HEK293T (cell line): ENCODE results near the gene ITGB1.
"Not testable (repeated sequence)": the region's sequence is repeated elsewhere in the genome, so short reads cannot be mapped to it uniquely, and the experiment has no call there.

Source experiments
- CTCF ChIA-PET: fragments of 350-600 bp; formaldehyde crosslinking; extraction: SDS; loops from one replicate; lab custom pipeline; 2021; ENCODE audit warnings: antibody characterized with exemption, inconsistent platforms; lab: Yijun Ruan, JAX
- POLR2A ChIA-PET: fragments of 350-600 bp; formaldehyde crosslinking; extraction: SDS; loops from one replicate; lab custom pipeline; 2020; ENCODE audit warnings: antibody characterized with exemption, inconsistent platforms; lab: Yijun Ruan, JAX
- DNase-seq: peaks from one replicate; pipeline ENCODE4 v3.0.0; 2012; ENCODE audit warnings: mixed read lengths; ENCODE audit errors: extremely low spot score
- ARNT ChIP-seq: fragments of 450-650 bp; IDR thresholded peaks from 2 replicates; pipeline ENCODE4 v1.6.1; 2017; ENCODE audit warnings: mild to moderate bottlenecking
- BHLHE40 ChIP-seq: fragments of 450-650 bp; IDR thresholded peaks from 2 replicates; pipeline ENCODE4 v1.6.1; 2016; ENCODE audit warnings: mild to moderate bottlenecking, moderate library complexity, borderline replicate concordance
- CTBP1 ChIP-seq: fragments of 450-650 bp; IDR thresholded peaks from 2 replicates; pipeline ENCODE4 v1.6.1; 2016; ENCODE audit warnings: borderline replicate concordance
- ELF4 ChIP-seq: fragments of 450-650 bp; IDR thresholded peaks from 2 replicates; pipeline ENCODE4 v1.6.1; 2017; ENCODE audit warnings: antibody characterized with exemption
- FOXA1 ChIP-seq: fragments of 450-650 bp; IDR thresholded peaks from 2 replicates; pipeline ENCODE4 v1.6.1; 2016; ENCODE audit warnings: mild to moderate bottlenecking
- FOXK2 ChIP-seq: fragments of 450-650 bp; IDR thresholded peaks from 2 replicates; pipeline ENCODE4 v1.6.1; 2016; ENCODE audit warnings: mild to moderate bottlenecking
- FOXM1 ChIP-seq: fragments of 450-650 bp; IDR thresholded peaks from 2 replicates; pipeline ENCODE4 v1.6.1; 2017; ENCODE audit warnings: mild to moderate bottlenecking, borderline replicate concordance
- HDGF ChIP-seq: fragments of 450-650 bp; IDR thresholded peaks from 2 replicates; pipeline ENCODE4 v1.6.1; 2017; ENCODE audit warnings: antibody characterized with exemption, borderline replicate concordance
- L3MBTL2 ChIP-seq: fragments of 450-650 bp; conservative IDR thresholded peaks from 2 replicates; pipeline ENCODE4 v1.6.1; 2016; ENCODE audit warnings: mild to moderate bottlenecking
- LEF1 ChIP-seq: fragments of 450-650 bp; IDR thresholded peaks from 2 replicates; pipeline ENCODE4 v1.6.1; 2017; ENCODE audit warnings: mild to moderate bottlenecking, borderline replicate concordance
- NFRKB ChIP-seq: fragments of 450-650 bp; IDR thresholded peaks from 2 replicates; pipeline ENCODE4 v1.6.1; 2016; ENCODE audit warnings: mild to moderate bottlenecking, moderate library complexity
- SP1 ChIP-seq: fragments of 450-650 bp; IDR thresholded peaks from 2 replicates; pipeline ENCODE4 v1.6.1; 2017
- SUZ12 ChIP-seq: fragments of 450-650 bp; IDR thresholded peaks from 2 replicates; pipeline ENCODE4 v1.6.1; 2016; ENCODE audit warnings: mild to moderate bottlenecking
- TARDBP ChIP-seq: fragments of 450-650 bp; IDR thresholded peaks from 2 replicates; pipeline ENCODE4 v1.6.1; 2016
- ZNF384 ChIP-seq: fragments of 450-650 bp; IDR thresholded peaks from 2 replicates; pipeline ENCODE4 v1.6.1; 2016
- TF ChIP-seq, protein P1 (sequence below): fragments of 450-650 bp; IDR thresholded peaks from 2 replicates; pipeline ENCODE4 v1.6.1; 2016

ITGB1 gene

DNA sequence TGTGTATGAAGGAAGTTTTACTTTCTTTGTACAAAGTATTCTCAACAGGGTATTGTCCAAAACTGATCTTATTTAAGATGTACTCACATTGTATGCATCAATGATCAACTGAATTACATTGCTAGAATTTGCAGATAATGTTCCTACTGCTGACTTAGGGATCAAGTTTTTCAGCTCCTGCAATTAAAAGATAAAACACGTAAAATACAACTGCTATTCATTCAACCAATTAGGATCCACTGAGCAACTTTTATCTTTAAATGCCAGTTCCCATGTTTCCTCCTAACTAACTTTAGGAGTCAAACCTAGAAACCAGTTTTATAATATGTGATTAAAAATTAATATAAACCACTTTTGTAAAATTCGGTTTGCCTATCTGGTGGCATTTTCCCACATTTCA is 35.9 kb downstream of the ITGB1 start:
- ChIA-PET POLR2A (no interaction called here), CTCF (no interaction called here)
- TF ChIP-seq ZNF384 = no peak
- TF ChIP-seq L3MBTL2 = no peak
- no peak for TF ChIP-seq LEF1
- no peak for TF ChIP-seq FOXA1
- TF ChIP-seq ARNT = no peak
- TF ChIP-seq SUZ12 = no peak
- DNase-seq = no peak

DNA sequence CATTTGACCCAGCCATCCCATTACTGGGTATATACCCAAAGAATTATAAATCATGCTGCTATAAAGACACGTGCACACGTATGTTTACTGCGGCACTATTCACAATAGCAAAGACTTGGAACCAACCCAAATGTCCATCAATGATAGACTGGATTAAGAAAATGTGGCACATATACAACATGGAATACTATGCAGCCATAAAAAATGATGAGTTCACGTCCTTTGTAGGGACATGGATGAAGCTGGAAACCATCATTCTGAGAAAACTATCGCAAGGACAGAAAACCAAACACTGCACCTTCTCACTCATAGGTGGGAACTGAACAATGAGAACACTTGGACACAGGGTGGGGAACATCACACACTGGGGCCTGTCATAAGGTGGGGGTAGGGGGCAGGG is 40.2 kb downstream of the ITGB1 start:
- DNase-seq, CTCF ChIA-PET: not testable (repeated sequence)

DNA sequence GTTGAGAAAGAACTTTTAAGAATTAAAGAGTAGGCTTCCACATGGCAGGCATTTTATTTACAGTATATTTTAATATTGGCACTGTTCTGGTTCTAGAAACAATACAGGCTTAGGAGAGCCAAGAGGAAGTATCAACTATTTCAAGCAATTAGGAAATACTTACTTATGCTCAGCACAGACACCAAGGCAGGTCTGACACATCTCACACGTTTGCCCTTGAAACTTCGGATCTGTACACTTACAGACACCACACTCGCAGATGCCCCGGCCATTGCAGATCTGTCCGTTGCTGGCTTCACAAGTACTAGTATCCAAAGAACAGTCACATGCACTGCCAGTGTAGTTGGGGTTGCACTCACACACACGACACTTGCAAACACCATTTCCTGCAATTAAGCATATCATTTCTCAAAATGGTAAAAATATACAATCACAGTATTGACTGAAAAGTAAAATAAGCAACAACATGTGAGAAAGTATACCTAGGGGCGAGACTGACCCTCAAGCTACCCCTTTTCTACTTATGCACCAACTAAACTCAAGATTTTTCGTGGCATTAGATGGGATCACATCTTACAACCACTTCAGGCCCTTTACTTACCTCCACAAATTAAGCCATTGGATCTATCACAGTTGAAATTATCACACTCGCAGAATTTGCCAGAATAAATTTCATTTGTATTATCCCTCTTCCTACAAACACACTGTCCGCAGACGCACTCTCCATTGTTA is 46.6 kb downstream of the ITGB1 start:
- POLR2A ChIA-PET = no interaction called here
- CTCF ChIA-PET = no interaction called here
- TF ChIP-seq FOXK2 (no peak), SP1 (no peak), FOXM1 (no peak), NFRKB (no peak), ELF4 (no peak), L3MBTL2 (no peak), CTBP1 (no peak), SUZ12 (no peak), BHLHE40 (no peak)
- TF ChIP-seq, protein P1, sequence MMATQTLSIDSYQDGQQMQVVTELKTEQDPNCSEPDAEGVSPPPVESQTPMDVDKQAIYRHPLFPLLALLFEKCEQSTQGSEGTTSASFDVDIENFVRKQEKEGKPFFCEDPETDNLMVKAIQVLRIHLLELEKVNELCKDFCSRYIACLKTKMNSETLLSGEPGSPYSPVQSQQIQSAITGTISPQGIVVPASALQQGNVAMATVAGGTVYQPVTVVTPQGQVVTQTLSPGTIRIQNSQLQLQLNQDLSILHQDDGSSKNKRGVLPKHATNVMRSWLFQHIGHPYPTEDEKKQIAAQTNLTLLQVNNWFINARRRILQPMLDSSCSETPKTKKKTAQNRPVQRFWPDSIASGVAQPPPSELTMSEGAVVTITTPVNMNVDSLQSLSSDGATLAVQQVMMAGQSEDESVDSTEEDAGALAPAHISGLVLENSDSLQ = no peak
- DNase-seq = no peak

More for the DNA sequence above, 40.2 kb downstream of the ITGB1 start:
- POLR2A ChIA-PET = not testable (repeated sequence)

DNA sequence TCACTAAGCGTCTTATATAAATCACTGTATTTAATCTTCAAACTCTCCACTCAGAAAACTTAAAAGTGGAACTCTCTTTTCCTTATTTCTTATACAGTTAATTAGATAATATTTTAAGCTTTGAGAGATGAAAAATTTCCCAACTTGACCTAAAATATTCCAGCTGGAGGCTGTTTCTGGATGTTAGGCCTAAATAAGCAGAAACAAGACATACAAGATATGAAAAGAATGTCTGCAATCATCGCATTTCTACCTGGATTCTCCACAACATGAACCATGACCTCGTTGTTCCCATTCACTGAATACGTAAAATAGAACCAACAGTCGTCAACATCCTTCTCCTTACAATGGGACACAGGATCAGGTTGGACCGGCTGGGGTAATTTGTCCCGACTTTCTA is 48.1 kb downstream of the ITGB1 start:
- CTCF ChIA-PET, DNase-seq, POLR2A ChIA-PET: not testable (repeated sequence)

DNA sequence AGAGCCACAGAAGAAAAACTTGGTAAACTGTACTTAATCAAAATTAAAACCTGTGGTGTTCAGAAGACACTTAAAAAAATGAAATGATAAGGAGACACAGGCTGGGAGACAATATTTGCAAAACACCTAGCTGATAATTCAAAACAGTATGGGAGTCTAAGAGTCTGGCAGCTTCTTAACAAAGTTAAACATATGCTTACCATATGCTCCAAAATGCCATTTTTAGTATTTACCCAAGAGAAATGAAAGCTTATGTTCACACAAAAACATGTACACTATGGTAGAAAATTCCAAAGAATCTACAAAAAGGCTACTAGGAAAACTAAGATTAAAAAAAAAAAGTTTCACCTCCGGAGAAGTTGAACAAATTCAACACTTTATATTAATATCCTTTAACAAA is 48.6 kb downstream of the ITGB1 start:
- DNase-seq = no peak
- CTCF ChIA-PET = no interaction called here
- TF ChIP-seq HDGF (no peak), FOXK2 (no peak), BHLHE40 (no peak), ARNT (no peak), NFRKB (no peak), CTBP1 (no peak), FOXA1 (no peak), L3MBTL2 (no peak), SP1 (no peak), ELF4 (no peak), FOXM1 (no peak), TARDBP (no peak), LEF1 (no peak), SUZ12 (no peak), ZNF384 (no peak)
- TF ChIP-seq, protein P1 = no peak
- POLR2A ChIA-PET = no interaction called here

DNA sequence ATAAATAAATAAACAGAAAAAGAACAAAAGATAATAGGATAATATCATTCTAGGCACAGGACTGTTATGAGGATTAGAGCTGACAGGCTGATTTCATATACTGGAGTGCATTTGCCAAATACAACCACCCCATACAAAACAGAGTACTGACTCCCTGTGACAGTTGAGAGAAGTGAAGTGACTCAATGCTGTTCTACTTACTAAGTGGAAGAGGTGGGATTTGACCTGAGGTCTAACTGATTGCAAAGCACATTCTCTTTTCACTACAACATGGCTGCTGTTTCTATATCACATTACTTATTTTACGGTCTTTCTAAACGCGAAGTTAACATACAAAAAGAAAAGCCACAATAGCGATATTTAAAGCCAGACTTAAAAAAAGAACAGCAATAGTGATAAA is 51.4 kb downstream of the ITGB1 start:
- DNase-seq = no peak
- TF ChIP-seq ARNT (no peak), BHLHE40 (no peak), CTBP1 (no peak), SUZ12 (no peak), FOXM1 (no peak), SP1 (no peak), NFRKB (no peak), ELF4 (no peak), HDGF (no peak), FOXA1 (no peak)
- TF ChIP-seq, protein P1 = no peak
- CTCF ChIA-PET = no interaction called here
- POLR2A ChIA-PET = interaction anchor here (0.6 kb wide), 1 partner anchor 53 kb away, joined by 3 read pairs; no protein-coding TSS in a partner anchor

DNA sequence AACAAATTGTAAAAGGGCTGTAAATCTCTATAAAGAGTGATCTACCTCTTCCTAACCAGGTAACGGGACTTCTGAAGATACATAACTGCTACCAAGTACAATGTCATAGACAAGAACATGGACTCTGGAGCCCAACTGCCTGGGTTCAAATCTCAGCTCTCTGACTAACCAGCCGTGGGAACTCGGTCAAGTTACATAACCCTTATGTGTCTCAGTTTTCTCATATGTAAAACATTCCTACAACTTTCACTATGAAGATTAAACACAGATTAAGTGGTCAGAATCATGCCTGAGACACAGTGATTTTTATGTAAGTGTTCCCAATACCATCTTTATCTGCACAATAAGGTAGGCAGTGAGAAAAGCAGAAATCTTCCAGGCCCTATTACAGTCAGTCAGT is 52.6 kb downstream of the ITGB1 start:
- ChIA-PET POLR2A (no interaction called here), CTCF (no interaction called here)
- TF ChIP-seq SP1 = no peak
- no peak for TF ChIP-seq FOXA1
- TF ChIP-seq ZNF384 = no peak
- no peak for TF ChIP-seq NFRKB
- TF ChIP-seq ARNT = no peak
- no peak for TF ChIP-seq BHLHE40
- TF ChIP-seq TARDBP = no peak
- TF ChIP-seq ELF4 = no peak
- TF ChIP-seq, protein P1 = no peak
- no peak for TF ChIP-seq LEF1
- no peak for TF ChIP-seq HDGF
- no peak for TF ChIP-seq FOXK2
- TF ChIP-seq SUZ12 = no peak
- no peak for TF ChIP-seq FOXM1
- TF ChIP-seq L3MBTL2 = no peak
- no peak for TF ChIP-seq CTBP1
- DNase-seq = no peak
